ENCODE results near the gene SDCCAG8. TPM values are rescaled to one million over a fixed set of nuclear protein-coding genes. Genes with fewer than 3 reads are reported as not detected.

SDCCAG8 gene
- polyA plus RNA-seq, 2 of the 4 experiments (the other 2 are of a cell fraction): 48.8 to 64.8 TPM

GRCh38 chr1:243266231-243266630 lies 10.4 kb downstream of the SDCCAG8 start:
- Histone ChIP-seq H3K4me2 (no peak overlapping the region), H3K4me3 (no peak overlapping the region), H3K4me1 (peaks cover 45% of the 10 kb centered on the region), H3K27ac (peak overlapping the region; percentile 7 to 85; a peak in 3 of 6 replicates), H3K9me3 (no peaks in the 10 kb centered on the region)
- DNase-seq (ENCODE audit: low read depth in 1 of 2, low spot score in 1 of 2) (no peak), FAIRE-seq (no peak), ATAC-seq (no peak)
- TF ChIP-seq REST (IDR thresholded peaks at IDR 0.05) (no peak), ESRRA (IDR thresholded peaks at IDR 0.05; ENCODE audit: borderline replicate concordance, low read length) (no peak), HOXB13 (CRISPR knock-in tag; IDR thresholded peaks at IDR 0.05; ENCODE audit: low read depth) (no peak), KDM1A (IDR thresholded peaks at IDR 0.05; ENCODE audit: low read depth) (no peak), HEYL (CRISPR knock-in tag; IDR thresholded peaks at IDR 0.05) (no peak), BHLHE40 (IDR thresholded peaks at IDR 0.05; ENCODE audit: low read depth, low read length) (no peak), EHF (CRISPR knock-in tag; IDR thresholded peaks at IDR 0.05) (no peak), ELK1 (IDR thresholded peaks at IDR 0.05; ENCODE audit: low read depth, low read length) (no peak), CHD2 (IDR thresholded peaks at IDR 0.05; ENCODE audit: low read length, partially characterized antibody) (no peak), TP53 (CRISPR knock-in tag; IDR thresholded peaks at IDR 0.05) (no peak), CTCF (IDR thresholded peaks at IDR 0.05) (no peak), JUNB (IDR thresholded peaks at IDR 0.05) (no peak), TFCP2L1 (CRISPR knock-in tag; IDR thresholded peaks at IDR 0.05) (no peak), ZFP36 (IDR thresholded peaks at IDR 0.05; ENCODE audit: borderline replicate concordance, partially characterized antibody) (no peak), RARB (CRISPR knock-in tag; IDR thresholded peaks at IDR 0.05) (no peak), RFX5 (IDR thresholded peaks at IDR 0.05) (no peak), ATOH8 (CRISPR knock-in tag; IDR thresholded peaks at IDR 0.05; ENCODE audit: low read depth) (no peak), MAFK (IDR thresholded peaks at IDR 0.05; ENCODE audit: partially characterized antibody) (no peak)
- ChIA-PET CTCF (interaction anchor here (0.7 kb wide), 1 partner anchor 457 kb away, joined by 8 read pairs; no protein-coding TSS in a partner anchor), POLR2A (no interaction called here)
- 88% methylated on average over 4 of the region's 4 CpGs for WGBS (ENCODE audit: missing lambda C conversion rate)

- POLR2A ChIA-PET: interaction anchor here (3.4 kb wide), 1 partner anchor 12 kb away, joined by 15 read pairs; the partner anchor contains the start of genes CEP170 and SDCCAG8
- TF ChIP-seq HEYL (CRISPR knock-in tag; IDR thresholded peaks at IDR 0.05) (no peak), FOSL2 (IDR thresholded peaks at IDR 0.05) (no peak), FOSL2 (CRISPR knock-in tag; IDR thresholded peaks at IDR 0.05) (no peak), USF2 (IDR thresholded peaks at IDR 0.05) (no peak), CEBPB (IDR thresholded peaks at IDR 0.05) (0 out of 4 replicates have a peak, but pooled peaks of 1 of the 2 experiments have one; percentile 6), RAD21 (conservative IDR thresholded peaks at IDR 0.05 in 1 of 2, IDR thresholded peaks at IDR 0.05 in 1 of 2) (no peak)
- DNase-seq (ENCODE audit: low read depth in 1 of 2, low spot score in 1 of 2): peak in 1 of 2 experiments; percentile 7
- Histone ChIP-seq H3K9me3 (no peaks in the 10 kb centered on the region), H3K4me3 (no peak overlapping the region; the same call in 2 of the 3 replicates), H3K4me2 (peak overlapping the region; percentile 76), H3K27ac (peak overlapping the region; percentile 76 to 85), H3K4me1 (peaks cover 45% of the 10 kb centered on the region)
- peak in 1 of 2 experiments; percentile 26; a peak in 2 of 6 replicates for ATAC-seq
- CTCF ChIA-PET: no interaction called here
- peak; percentile 18 for FAIRE-seq
- 86% methylated on average over 10 of the region's 10 CpGs for WGBS (ENCODE audit: missing lambda C conversion rate)
These were observed 11.6 kb downstream of the SDCCAG8 start for GRCh38 chr1:243267471-243267880.

Measured in A549 (cell line).